ENCODE data around the gene GALK1. TPM values are rescaled to one million over a fixed set of nuclear protein-coding genes. Genes with fewer than 3 reads are reported as not detected.

GALK1 gene
- total RNA-seq, 1 experiment from 2014 or later = 43.4 TPM

- no peak for DNase-seq
- Histone ChIP-seq H3K27me3 (ENCODE audit: control insufficient read depth, insufficient read depth, low read length) (peaks cover 2% of the 10 kb centered on the region; the same call in 1 of the 2 replicates), H3K4me3 (ENCODE audit: insufficient read depth, low read depth, low read length) (no peak overlapping the region), H3K36me3 (replicated peaks; ENCODE audit: control insufficient read depth, insufficient read depth, low read length) (no peaks in the 10 kb centered on the region)
Observed at GRCh38 chr17:75751676-75752404, 13.2 kb downstream of the GALK1 start.

DNA sequence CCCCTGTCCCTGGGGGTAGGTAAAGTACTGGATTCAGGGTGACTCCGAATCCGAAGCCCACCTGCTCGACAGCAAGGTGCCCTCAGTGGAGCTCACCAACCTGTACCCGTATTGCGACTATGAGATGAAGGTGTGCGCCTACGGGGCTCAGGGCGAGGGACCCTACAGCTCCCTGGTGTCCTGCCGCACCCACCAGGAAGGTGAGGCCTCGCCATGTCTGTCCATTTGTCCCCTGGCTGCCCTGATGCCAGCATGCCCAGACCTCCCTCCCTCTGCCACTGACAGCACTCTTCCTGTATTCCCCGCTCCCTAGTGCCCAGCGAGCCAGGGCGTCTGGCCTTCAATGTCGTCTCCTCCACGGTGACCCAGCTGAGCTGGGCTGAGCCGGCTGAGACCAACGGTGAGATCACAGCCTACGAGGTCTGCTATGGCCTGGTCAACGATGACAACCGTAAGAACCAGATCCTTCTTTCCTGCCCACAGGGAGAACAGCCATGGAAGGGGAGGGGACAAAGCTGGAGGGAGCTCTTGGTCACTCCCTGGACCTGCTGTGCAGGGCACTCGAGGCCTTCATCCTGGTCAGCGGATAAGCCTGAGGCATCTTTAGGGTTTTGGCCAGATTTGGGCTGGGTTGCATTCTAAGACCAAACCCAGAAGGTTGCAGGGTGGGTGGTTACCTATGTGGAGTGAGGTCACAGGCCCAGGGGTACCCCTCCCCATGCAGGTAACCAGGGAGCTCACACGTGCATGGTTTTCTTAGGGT lies 14.2 kb downstream of the GALK1 start:
- Histone ChIP-seq H3K36me3 (replicated peaks; ENCODE audit: control insufficient read depth, insufficient read depth, low read length) (no peaks in the 10 kb centered on the region), H3K27me3 (ENCODE audit: control insufficient read depth, insufficient read depth, low read length) (peaks cover 2% of the 10 kb centered on the region; the same call in 1 of the 2 replicates), H3K4me3 (ENCODE audit: insufficient read depth, low read depth, low read length) (no peak overlapping the region)
- DNase-seq = no peak

- no peak overlapping the region for H3K4me3 ChIP-seq (ENCODE audit: insufficient read depth, low read depth, low read length)
- H3K36me3 ChIP-seq (replicated peaks; ENCODE audit: control insufficient read depth, insufficient read depth, low read length) = no peaks in the 10 kb centered on the region
- DNase-seq = peak; percentile 95
- H3K27me3 ChIP-seq (ENCODE audit: control insufficient read depth, insufficient read depth, low read length) = peaks cover 2% of the 10 kb centered on the region; the same call in 1 of the 2 replicates
Observed at GRCh38 chr17:75749545-75750389, 15.2 kb downstream of the GALK1 start.

DNA sequence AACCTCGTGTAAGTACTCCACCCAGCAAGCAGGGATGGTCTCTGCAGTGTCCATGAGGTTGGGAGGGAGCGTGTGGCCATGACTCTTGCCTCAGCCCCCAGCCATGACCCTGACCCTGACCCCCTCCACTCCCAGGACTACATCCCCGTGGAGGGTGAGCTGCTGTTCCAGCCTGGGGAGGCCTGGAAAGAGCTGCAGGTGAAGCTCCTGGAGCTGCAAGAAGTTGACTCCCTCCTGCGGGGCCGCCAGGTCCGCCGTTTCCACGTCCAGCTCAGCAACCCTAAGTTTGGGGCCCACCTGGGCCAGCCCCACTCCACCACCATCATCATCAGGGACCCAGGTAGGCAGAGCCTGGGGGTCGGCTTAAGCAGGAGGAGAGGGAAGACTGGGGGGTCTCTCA lies 16.3 kb downstream of the GALK1 start:
- Histone ChIP-seq H3K4me3 (ENCODE audit: insufficient read depth, low read depth, low read length) (no peak overlapping the region), H3K27me3 (ENCODE audit: control insufficient read depth, insufficient read depth, low read length) (no peaks in the 10 kb centered on the region; the same call in 1 of the 2 replicates), H3K36me3 (replicated peaks; ENCODE audit: control insufficient read depth, insufficient read depth, low read length) (no peaks in the 10 kb centered on the region)
- DNase-seq = no peak

- Histone ChIP-seq H3K36me3 (replicated peaks; ENCODE audit: control insufficient read depth, insufficient read depth, low read length) (no peaks in the 10 kb centered on the region), H3K4me3 (ENCODE audit: insufficient read depth, low read depth, low read length) (no peak overlapping the region), H3K27me3 (ENCODE audit: control insufficient read depth, insufficient read depth, low read length) (no peaks in the 10 kb centered on the region)
- no peak for DNase-seq
Observed at GRCh38 chr17:75743625-75744206, 21.3 kb downstream of the GALK1 start.

GRCh38 chr17:75742337-75742736 lies 22.7 kb downstream of the GALK1 start:
- no peak overlapping the region for H3K4me3 ChIP-seq (ENCODE audit: insufficient read depth, low read depth, low read length)
- DNase-seq = no peak
- H3K36me3 ChIP-seq (replicated peaks; ENCODE audit: control insufficient read depth, insufficient read depth, low read length) = no peaks in the 10 kb centered on the region
- H3K27me3 ChIP-seq (ENCODE audit: control insufficient read depth, insufficient read depth, low read length) = no peaks in the 10 kb centered on the region

- Histone ChIP-seq H3K27me3 (ENCODE audit: control insufficient read depth, insufficient read depth, low read length) (no peaks in the 10 kb centered on the region), H3K4me3 (ENCODE audit: insufficient read depth, low read depth, low read length) (no peak overlapping the region)
Observed at GRCh38 chr17:75740631-75741077, 24.3 kb downstream of the GALK1 start.

GRCh38 chr17:75740215-75740614 lies 24.8 kb downstream of the GALK1 start:
- no peak overlapping the region for H3K4me3 ChIP-seq (ENCODE audit: insufficient read depth, low read depth, low read length)
- H3K36me3 ChIP-seq (replicated peaks; ENCODE audit: control insufficient read depth, insufficient read depth, low read length) = no peaks in the 10 kb centered on the region
- DNase-seq = no peak
- H3K27me3 ChIP-seq (ENCODE audit: control insufficient read depth, insufficient read depth, low read length) = no peaks in the 10 kb centered on the region

More at GRCh38 chr17:75740631-75741077, 24.3 kb downstream of the GALK1 start:
- DNase-seq = peak; percentile 78
- H3K36me3 ChIP-seq (replicated peaks; ENCODE audit: control insufficient read depth, insufficient read depth, low read length) = no peaks in the 10 kb centered on the region

DNA sequence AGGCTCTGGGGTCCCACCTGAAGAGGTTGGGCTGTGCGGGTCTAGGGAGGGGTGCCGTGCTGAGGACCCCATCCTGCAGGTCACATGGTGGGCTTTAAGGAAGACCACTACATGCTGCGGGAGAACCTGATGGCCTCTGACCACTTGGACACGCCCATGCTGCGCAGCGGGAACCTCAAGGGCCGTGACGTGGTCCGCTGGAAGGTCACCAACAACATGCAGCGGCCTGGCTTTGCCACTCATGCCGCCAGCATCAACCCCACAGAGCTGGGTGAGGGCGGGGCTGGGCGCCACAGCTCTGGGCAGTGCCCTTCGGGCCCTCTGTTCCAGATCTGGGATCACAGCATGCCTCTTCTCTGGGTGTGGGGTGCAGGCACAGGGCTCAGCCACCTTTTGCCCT lies 25.2 kb downstream of the GALK1 start:
- Histone ChIP-seq H3K36me3 (replicated peaks; ENCODE audit: control insufficient read depth, insufficient read depth, low read length) (no peaks in the 10 kb centered on the region), H3K4me3 (ENCODE audit: insufficient read depth, low read depth, low read length) (no peak overlapping the region), H3K27me3 (ENCODE audit: control insufficient read depth, insufficient read depth, low read length) (no peaks in the 10 kb centered on the region)
- DNase-seq = no peak

- no peak for DNase-seq
- Histone ChIP-seq H3K27me3 (ENCODE audit: control insufficient read depth, insufficient read depth, low read length) (no peaks in the 10 kb centered on the region), H3K36me3 (replicated peaks; ENCODE audit: control insufficient read depth, insufficient read depth, low read length) (no peaks in the 10 kb centered on the region), H3K4me3 (ENCODE audit: insufficient read depth, low read depth, low read length) (no peak overlapping the region)
Observed at GRCh38 chr17:75739174-75739573, 25.8 kb downstream of the GALK1 start.

- H3K4me3 ChIP-seq (ENCODE audit: insufficient read depth, low read depth, low read length) = no peak overlapping the region
- H3K27me3 ChIP-seq (ENCODE audit: control insufficient read depth, insufficient read depth, low read length) = no peaks in the 10 kb centered on the region
- DNase-seq = no peak
- no peaks in the 10 kb centered on the region for H3K36me3 ChIP-seq (replicated peaks; ENCODE audit: control insufficient read depth, insufficient read depth, low read length)
Observed at GRCh38 chr17:75738218-75738802, 26.7 kb downstream of the GALK1 start.

GRCh38 chr17:75737133-75737962 lies 27.6 kb downstream of the GALK1 start:
- no peaks in the 10 kb centered on the region for H3K36me3 ChIP-seq (replicated peaks; ENCODE audit: control insufficient read depth, insufficient read depth, low read length)
- peak; percentile 63 for DNase-seq
- H3K27me3 ChIP-seq (ENCODE audit: control insufficient read depth, insufficient read depth, low read length) = no peaks in the 10 kb centered on the region
- H3K4me3 ChIP-seq (ENCODE audit: insufficient read depth, low read depth, low read length) = no peak overlapping the region

- Histone ChIP-seq H3K36me3 (replicated peaks; ENCODE audit: control insufficient read depth, insufficient read depth, low read length) (no peaks in the 10 kb centered on the region), H3K27me3 (ENCODE audit: control insufficient read depth, insufficient read depth, low read length) (no peaks in the 10 kb centered on the region), H3K4me3 (ENCODE audit: insufficient read depth, low read depth, low read length) (no peak overlapping the region)
- DNase-seq = peak; percentile 55
Observed at GRCh38 chr17:75736173-75736835, 28.7 kb downstream of the GALK1 start.

Data from H7 (cell line).